ENCODE measurements around the gene GPRIN1.

DNA sequence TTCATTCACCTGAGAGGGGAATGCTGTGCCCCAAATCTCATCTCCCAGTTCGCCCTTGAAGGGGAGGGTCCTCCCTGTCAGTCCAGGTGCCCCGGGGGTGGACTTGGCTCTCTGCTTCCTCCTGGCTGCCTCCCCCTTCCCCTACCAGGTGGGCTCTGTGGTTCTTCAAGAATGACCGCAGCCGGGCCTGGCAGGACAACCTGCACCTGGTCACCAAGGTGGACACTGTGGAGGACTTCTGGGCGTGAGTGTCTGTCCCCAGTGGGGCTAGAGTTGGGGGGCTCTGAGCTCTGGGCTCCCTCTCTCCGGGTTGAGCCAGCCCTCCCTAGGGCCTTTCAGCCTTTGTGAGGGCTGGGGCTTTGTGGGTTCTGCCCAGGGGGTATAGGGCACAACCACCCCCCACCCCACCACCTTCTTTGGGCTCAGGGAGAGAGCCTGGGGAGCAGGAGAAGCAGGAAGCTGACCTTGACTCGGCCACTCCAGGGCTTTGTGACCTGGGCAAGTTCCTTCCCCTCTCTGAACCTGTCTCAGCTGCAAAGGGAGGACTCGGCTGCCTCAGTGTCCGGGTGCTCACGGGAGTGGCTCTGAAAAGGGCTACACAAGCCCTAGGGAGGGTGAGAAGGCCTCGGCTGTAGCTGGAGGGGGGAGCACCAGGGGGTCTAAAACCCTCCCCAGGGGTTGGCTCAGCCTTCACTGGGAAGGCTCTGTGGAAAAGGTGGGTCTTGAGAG, 33.7 kb upstream of the GPRIN1 start:
- no peak for TF ChIP-seq POLR2A (IDR thresholded peaks at IDR 0.05)
- TF ChIP-seq, protein P1, sequence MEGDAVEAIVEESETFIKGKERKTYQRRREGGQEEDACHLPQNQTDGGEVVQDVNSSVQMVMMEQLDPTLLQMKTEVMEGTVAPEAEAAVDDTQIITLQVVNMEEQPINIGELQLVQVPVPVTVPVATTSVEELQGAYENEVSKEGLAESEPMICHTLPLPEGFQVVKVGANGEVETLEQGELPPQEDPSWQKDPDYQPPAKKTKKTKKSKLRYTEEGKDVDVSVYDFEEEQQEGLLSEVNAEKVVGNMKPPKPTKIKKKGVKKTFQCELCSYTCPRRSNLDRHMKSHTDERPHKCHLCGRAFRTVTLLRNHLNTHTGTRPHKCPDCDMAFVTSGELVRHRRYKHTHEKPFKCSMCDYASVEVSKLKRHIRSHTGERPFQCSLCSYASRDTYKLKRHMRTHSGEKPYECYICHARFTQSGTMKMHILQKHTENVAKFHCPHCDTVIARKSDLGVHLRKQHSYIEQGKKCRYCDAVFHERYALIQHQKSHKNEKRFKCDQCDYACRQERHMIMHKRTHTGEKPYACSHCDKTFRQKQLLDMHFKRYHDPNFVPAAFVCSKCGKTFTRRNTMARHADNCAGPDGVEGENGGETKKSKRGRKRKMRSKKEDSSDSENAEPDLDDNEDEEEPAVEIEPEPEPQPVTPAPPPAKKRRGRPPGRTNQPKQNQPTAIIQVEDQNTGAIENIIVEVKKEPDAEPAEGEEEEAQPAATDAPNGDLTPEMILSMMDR (IDR thresholded peaks at IDR 0.05): no peak
- TF ChIP-seq POLR2AphosphoS5 (IDR thresholded peaks at IDR 0.05): no peak
- no peak for TF ChIP-seq EP300 (IDR thresholded peaks at IDR 0.05; ENCODE audit: low read depth)

All from transverse colon (tissue), 4 donors.